Measurements from ENCODE around the gene CPA1. TPM values are rescaled to one million over a fixed set of nuclear protein-coding genes. Genes with fewer than 3 reads are reported as not detected.
A peak's percentile ranks its signal among the peaks of the same experiment; 100 is the strongest.

CPA1 gene
- total and polyA plus RNA-seq, 10 of the 15 experiments (the other 5 are each of a cell fraction or from before 2014, with no cell fraction given), result 8.0 TPM; not detected in 9

DNA sequence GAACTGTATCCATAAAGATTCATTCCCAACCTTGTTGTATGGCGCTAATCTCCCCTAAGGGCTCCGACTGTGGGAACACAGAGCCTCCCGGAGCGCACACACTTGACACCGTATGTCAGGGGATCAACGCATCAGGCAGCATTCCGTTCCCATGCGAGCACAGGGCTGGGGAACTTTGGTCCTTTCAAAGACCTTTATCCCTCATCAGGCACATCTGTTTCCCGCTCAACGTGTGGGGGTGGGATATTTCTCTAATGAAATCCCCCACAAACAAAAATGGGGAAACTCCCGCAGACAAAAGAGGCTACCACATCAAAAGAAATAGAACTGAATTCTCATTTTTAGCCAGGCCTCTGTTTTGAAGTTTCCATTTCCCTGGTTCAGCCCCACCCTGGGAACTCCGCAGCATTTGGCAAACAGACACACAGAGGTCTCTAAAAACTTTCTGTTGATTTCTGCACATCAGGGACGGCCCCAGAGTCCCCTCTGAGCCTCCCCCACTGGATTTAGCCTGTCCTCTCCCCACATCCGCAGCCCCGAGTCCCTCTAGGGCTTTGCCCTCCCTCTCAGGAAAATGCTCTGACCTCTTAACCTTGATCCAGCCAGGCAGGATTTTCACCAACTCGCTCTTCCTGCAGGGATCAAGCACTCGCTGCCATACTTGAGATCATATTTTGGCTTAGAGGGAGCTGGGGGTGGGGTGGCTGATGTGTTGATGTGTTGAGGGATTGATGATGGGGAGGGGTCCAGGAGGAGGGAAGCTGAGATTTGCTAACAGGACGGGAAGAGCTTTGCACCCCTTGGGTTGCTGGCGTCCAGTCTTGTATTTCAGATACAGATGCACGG, 29.1 kb upstream of the CPA1 start (continued):
- TF ChIP-seq, protein P1, sequence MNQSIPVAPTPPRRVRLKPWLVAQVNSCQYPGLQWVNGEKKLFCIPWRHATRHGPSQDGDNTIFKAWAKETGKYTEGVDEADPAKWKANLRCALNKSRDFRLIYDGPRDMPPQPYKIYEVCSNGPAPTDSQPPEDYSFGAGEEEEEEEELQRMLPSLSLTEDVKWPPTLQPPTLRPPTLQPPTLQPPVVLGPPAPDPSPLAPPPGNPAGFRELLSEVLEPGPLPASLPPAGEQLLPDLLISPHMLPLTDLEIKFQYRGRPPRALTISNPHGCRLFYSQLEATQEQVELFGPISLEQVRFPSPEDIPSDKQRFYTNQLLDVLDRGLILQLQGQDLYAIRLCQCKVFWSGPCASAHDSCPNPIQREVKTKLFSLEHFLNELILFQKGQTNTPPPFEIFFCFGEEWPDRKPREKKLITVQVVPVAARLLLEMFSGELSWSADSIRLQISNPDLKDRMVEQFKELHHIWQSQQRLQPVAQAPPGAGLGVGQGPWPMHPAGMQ (IDR thresholded peaks at IDR 0.05; ENCODE audit: borderline replicate concordance), result no peak
- TF ChIP-seq SREBF2 (IDR thresholded peaks at IDR 0.05; ENCODE audit: low read length) (no peak), BMI1 (IDR thresholded peaks at IDR 0.05; ENCODE audit: borderline replicate concordance) (no peak), ZNF24 (IDR thresholded peaks at IDR 0.05) (no peak), CBX3 (IDR thresholded peaks at IDR 0.05; ENCODE audit: borderline replicate concordance, low read depth) (no peak), SRF (IDR thresholded peaks at IDR 0.05; ENCODE audit: low read depth in 2 of 2, low read length in 2 of 2) (no peak), RAD51 (IDR thresholded peaks at IDR 0.05) (no peak), SMAD5 (IDR thresholded peaks at IDR 0.05; ENCODE audit: low read depth) (no peak), TBL1XR1 (IDR thresholded peaks at IDR 0.05; ENCODE audit: low read depth, low read length) (peak; percentile 64; the same call in 1 of the 2 replicates), SMC3 (IDR thresholded peaks at IDR 0.05; ENCODE audit: borderline replicate concordance, low read length) (no peak), ZNF207 (IDR thresholded peaks at IDR 0.05; ENCODE audit: borderline replicate concordance) (no peak), NFIC (IDR thresholded peaks at IDR 0.05; ENCODE audit: low read depth, low read length) (peak; percentile 96), NR2C2 (IDR thresholded peaks at IDR 0.05; ENCODE audit: borderline replicate concordance, control insufficient read depth, insufficient read length, low read depth) (no peak), NRF1 (conservative IDR thresholded peaks at IDR 0.05; ENCODE audit: low read depth, low read length) (no peak), FOXM1 (IDR thresholded peaks at IDR 0.05; ENCODE audit: low read depth, low read length) (peak; percentile 94), HDGF (IDR thresholded peaks at IDR 0.05) (no peak), DPF2 (IDR thresholded peaks at IDR 0.05) (0 out of 2 replicates have a peak, but pooled peaks have one; percentile 23), CREB1 (IDR thresholded peaks at IDR 0.05; ENCODE audit: low read depth) (no peak), ETV6 (conservative IDR thresholded peaks at IDR 0.05 in 1 of 2, IDR thresholded peaks at IDR 0.05 in 1 of 2; ENCODE audit: borderline replicate concordance in 1 of 2, low read depth in 1 of 2) (peak in 1 of 2 experiments; percentile 41; a peak in 1 of 4 replicates), SIN3A (IDR thresholded peaks at IDR 0.05; ENCODE audit: low read depth, low read length) (no peak)
- TF ChIP-seq, protein P2, sequence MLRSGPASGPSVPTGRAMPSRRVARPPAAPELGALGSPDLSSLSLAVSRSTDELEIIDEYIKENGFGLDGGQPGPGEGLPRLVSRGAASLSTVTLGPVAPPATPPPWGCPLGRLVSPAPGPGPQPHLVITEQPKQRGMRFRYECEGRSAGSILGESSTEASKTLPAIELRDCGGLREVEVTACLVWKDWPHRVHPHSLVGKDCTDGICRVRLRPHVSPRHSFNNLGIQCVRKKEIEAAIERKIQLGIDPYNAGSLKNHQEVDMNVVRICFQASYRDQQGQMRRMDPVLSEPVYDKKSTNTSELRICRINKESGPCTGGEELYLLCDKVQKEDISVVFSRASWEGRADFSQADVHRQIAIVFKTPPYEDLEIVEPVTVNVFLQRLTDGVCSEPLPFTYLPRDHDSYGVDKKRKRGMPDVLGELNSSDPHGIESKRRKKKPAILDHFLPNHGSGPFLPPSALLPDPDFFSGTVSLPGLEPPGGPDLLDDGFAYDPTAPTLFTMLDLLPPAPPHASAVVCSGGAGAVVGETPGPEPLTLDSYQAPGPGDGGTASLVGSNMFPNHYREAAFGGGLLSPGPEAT (IDR thresholded peaks at IDR 0.05; ENCODE audit: low read depth), result peak; percentile 71; the same call in 1 of the 2 replicates
- TF ChIP-seq, protein P3, sequence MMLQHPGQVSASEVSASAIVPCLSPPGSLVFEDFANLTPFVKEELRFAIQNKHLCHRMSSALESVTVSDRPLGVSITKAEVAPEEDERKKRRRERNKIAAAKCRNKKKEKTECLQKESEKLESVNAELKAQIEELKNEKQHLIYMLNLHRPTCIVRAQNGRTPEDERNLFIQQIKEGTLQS (IDR thresholded peaks at IDR 0.05; ENCODE audit: borderline replicate concordance, extremely low read depth, low read depth, low read length), result no peak
- TF ChIP-seq, protein P4, sequence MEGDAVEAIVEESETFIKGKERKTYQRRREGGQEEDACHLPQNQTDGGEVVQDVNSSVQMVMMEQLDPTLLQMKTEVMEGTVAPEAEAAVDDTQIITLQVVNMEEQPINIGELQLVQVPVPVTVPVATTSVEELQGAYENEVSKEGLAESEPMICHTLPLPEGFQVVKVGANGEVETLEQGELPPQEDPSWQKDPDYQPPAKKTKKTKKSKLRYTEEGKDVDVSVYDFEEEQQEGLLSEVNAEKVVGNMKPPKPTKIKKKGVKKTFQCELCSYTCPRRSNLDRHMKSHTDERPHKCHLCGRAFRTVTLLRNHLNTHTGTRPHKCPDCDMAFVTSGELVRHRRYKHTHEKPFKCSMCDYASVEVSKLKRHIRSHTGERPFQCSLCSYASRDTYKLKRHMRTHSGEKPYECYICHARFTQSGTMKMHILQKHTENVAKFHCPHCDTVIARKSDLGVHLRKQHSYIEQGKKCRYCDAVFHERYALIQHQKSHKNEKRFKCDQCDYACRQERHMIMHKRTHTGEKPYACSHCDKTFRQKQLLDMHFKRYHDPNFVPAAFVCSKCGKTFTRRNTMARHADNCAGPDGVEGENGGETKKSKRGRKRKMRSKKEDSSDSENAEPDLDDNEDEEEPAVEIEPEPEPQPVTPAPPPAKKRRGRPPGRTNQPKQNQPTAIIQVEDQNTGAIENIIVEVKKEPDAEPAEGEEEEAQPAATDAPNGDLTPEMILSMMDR (IDR thresholded peaks at IDR 0.05 in 2 of 3, conservative IDR thresholded peaks at IDR 0.05 in 1 of 3; ENCODE audit: control insufficient read depth in 2 of 3, extremely low read depth in 1 of 3, insufficient read depth in 1 of 3, low read depth in 3 of 3, low read length in 3 of 3), result no peak
- TF ChIP-seq, protein P5, sequence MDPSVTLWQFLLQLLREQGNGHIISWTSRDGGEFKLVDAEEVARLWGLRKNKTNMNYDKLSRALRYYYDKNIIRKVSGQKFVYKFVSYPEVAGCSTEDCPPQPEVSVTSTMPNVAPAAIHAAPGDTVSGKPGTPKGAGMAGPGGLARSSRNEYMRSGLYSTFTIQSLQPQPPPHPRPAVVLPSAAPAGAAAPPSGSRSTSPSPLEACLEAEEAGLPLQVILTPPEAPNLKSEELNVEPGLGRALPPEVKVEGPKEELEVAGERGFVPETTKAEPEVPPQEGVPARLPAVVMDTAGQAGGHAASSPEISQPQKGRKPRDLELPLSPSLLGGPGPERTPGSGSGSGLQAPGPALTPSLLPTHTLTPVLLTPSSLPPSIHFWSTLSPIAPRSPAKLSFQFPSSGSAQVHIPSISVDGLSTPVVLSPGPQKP (IDR thresholded peaks at IDR 0.05; ENCODE audit: low read depth, low read length), result no peak
